Right atrium auricular region (tissue), 2 donors: ENCODE results near the gene ZNF280B. TPM values are rescaled to one million over a fixed set of nuclear protein-coding genes. Genes with fewer than 3 reads are reported as not detected.

Source experiments
- DNase-seq: peaks from one replicate; pipeline ENCODE4 v3.0.0-alpha.2; 2019; ENCODE audit warnings: low spot score
- H3K27ac ChIP-seq, 2 donors: fragments of 200-600 bp; sonication (generic); 1 replicate in 1 of 2; 2 replicates in 1 of 2; pipeline ENCODE4 v1.5.1; 2016 to 2019
- H3K27me3 ChIP-seq, 2 donors: fragments of 200-600 bp; sonication (generic); one replicate each; pipeline versions ENCODE4 v1.5.1 to v1.6.0; 2017 to 2019
- H3K36me3 ChIP-seq: fragments of 200-600 bp; sonication (generic); one replicate; pipeline ENCODE4 v1.5.1; 2016
- H3K4me1 ChIP-seq, 2 donors: fragments of 200-600 bp; sonication (generic); one replicate each; pipeline versions ENCODE4 v1.5.1 to v1.6.0; 2017 to 2019
- H3K4me3 ChIP-seq, 2 donors: fragments of 200-600 bp; sonication (generic); 1 replicate in 1 of 2; 2 replicates in 1 of 2; pipeline ENCODE4 v1.5.1; 2017 to 2019; ENCODE audit warnings: mild to moderate bottlenecking in 1 of 2, moderate library complexity in 1 of 2
- H3K9me3 ChIP-seq, 2 donors: fragments of 200-600 bp; sonication (generic); one replicate each; pipeline ENCODE4 v1.5.1; 2019
- CTCF ChIP-seq, 2 donors: fragments of 200-600 bp; sonication (generic); IDR thresholded peaks; one replicate each; pipeline ENCODE4 v1.5.1; 2019; ENCODE audit warnings: antibody characterized with exemption in 2 of 2
- total RNA-seq, 2 donors: library from RNA; depleted of rRNA; stranded (reverse); fragments of >200 nt; gene quantifications; one replicate each; pipeline ENCODE4 v1.1.0, GENCODE V29; 2016

ZNF280B gene
- total RNA-seq, 2 donors from 2014 or later, result 1.1 to 1.2 TPM

- no peak for TF ChIP-seq CTCF (IDR thresholded peaks at IDR 0.05)
- Histone ChIP-seq H3K9me3 (no peaks in the 10 kb centered on the region), H3K27ac (no peak overlapping the region), H3K36me3 (no peaks in the 10 kb centered on the region), H3K27me3 (no peaks in the 10 kb centered on the region), H3K4me1 (no peaks in the 10 kb centered on the region), H3K4me3 (no peak overlapping the region)
- no peak for DNase-seq
Measured at GRCh38 chr22:22554587-22555284, 46.2 kb upstream of the ZNF280B start.

- H3K36me3 ChIP-seq, result no peaks in the 10 kb centered on the region
- DNase-seq, result no peak
- H3K9me3 ChIP-seq, result no peaks in the 10 kb centered on the region
- no peaks in the 10 kb centered on the region for H3K27me3 ChIP-seq
- no peak for TF ChIP-seq CTCF (IDR thresholded peaks at IDR 0.05)
- no peak overlapping the region for H3K27ac ChIP-seq
- H3K4me3 ChIP-seq, result no peak overlapping the region
- no peaks in the 10 kb centered on the region for H3K4me1 ChIP-seq
Measured at GRCh38 chr22:22553735-22554586, 45.4 kb upstream of the ZNF280B start.

- H3K27ac ChIP-seq, result no peak overlapping the region
- no peaks in the 10 kb centered on the region for H3K4me1 ChIP-seq
- no peak for DNase-seq
- H3K27me3 ChIP-seq, result no peaks in the 10 kb centered on the region
- H3K36me3 ChIP-seq, result no peaks in the 10 kb centered on the region
- no peak for TF ChIP-seq CTCF (IDR thresholded peaks at IDR 0.05)
- H3K4me3 ChIP-seq, result no peak overlapping the region
- no peaks in the 10 kb centered on the region for H3K9me3 ChIP-seq
Measured at GRCh38 chr22:22553141-22553540, 44.6 kb upstream of the ZNF280B start.

GRCh38 chr22:22552630-22553029 is 44.1 kb upstream of the ZNF280B start:
- Histone ChIP-seq H3K4me1 (no peaks in the 10 kb centered on the region), H3K36me3 (no peaks in the 10 kb centered on the region), H3K27me3 (no peaks in the 10 kb centered on the region), H3K4me3 (no peak overlapping the region), H3K27ac (no peak overlapping the region), H3K9me3 (no peaks in the 10 kb centered on the region)
- no peak for DNase-seq
- TF ChIP-seq CTCF (IDR thresholded peaks at IDR 0.05), result no peak

GRCh38 chr22:22550789-22551434 is 42.4 kb upstream of the ZNF280B start:
- H3K4me1 ChIP-seq, result no peaks in the 10 kb centered on the region
- no peaks in the 10 kb centered on the region for H3K36me3 ChIP-seq
- no peaks in the 10 kb centered on the region for H3K27me3 ChIP-seq
- H3K4me3 ChIP-seq, result no peak overlapping the region
- H3K27ac ChIP-seq, result no peak overlapping the region
- H3K9me3 ChIP-seq, result no peaks in the 10 kb centered on the region
- no peak for TF ChIP-seq CTCF (IDR thresholded peaks at IDR 0.05)
- no peak for DNase-seq
